KOPT-K1 (cell line): Measurements from ENCODE around the gene WLS.

ENCODE experiments used
- H3K27ac ChIP-seq: fragments of 200-600 bp; sonication (generic); 2 replicates; pipeline ENCODE4 v1.5.1; 2016; ENCODE audit warnings: antibody characterized with exemption, mild to moderate bottlenecking, low read depth, low read length; ENCODE audit not compliant: poor library complexity, severe bottlenecking
- H3K36me3 ChIP-seq: fragments of 200-600 bp; sonication (generic); 2 replicates; pipeline ENCODE4 v1.5.1; 2017; ENCODE audit warnings: antibody characterized with exemption, mild to moderate bottlenecking, low read length, moderate library complexity; ENCODE audit not compliant: insufficient read depth
- H3K9me3 ChIP-seq: fragments of 200-600 bp; sonication (generic); 2 replicates; pipeline ENCODE4 v1.5.1; 2017; ENCODE audit warnings: antibody characterized with exemption, low read length, mild to moderate bottlenecking; ENCODE audit not compliant: insufficient read depth, poor library complexity, severe bottlenecking

Gene WLS

GRCh38 chr1:68197461-68197860 is 34.9 kb downstream of the WLS start:
- H3K27ac ChIP-seq: no peak overlapping the region
- no peaks in the 10 kb centered on the region for H3K36me3 ChIP-seq
- H3K9me3 ChIP-seq: no peaks in the 10 kb centered on the region

- Histone ChIP-seq H3K9me3 (no peaks in the 10 kb centered on the region), H3K36me3 (no peaks in the 10 kb centered on the region), H3K27ac (no peak overlapping the region)
Measured at GRCh38 chr1:68196676-68197075, 35.6 kb downstream of the WLS start.

- no peaks in the 10 kb centered on the region for H3K36me3 ChIP-seq
- no peak overlapping the region for H3K27ac ChIP-seq
- no peaks in the 10 kb centered on the region for H3K9me3 ChIP-seq
Measured at GRCh38 chr1:68191717-68192116, 40.6 kb downstream of the WLS start.

GRCh38 chr1:68188644-68189340 is 43.5 kb downstream of the WLS start:
- no peaks in the 10 kb centered on the region for H3K9me3 ChIP-seq
- no peaks in the 10 kb centered on the region for H3K36me3 ChIP-seq
- H3K27ac ChIP-seq: no peak overlapping the region

- H3K27ac ChIP-seq: no peak overlapping the region
- no peaks in the 10 kb centered on the region for H3K36me3 ChIP-seq
- no peaks in the 10 kb centered on the region for H3K9me3 ChIP-seq
Measured at GRCh38 chr1:68188060-68188538, 44.2 kb downstream of the WLS start.

- H3K9me3 ChIP-seq: no peaks in the 10 kb centered on the region
- no peak overlapping the region for H3K27ac ChIP-seq
- no peaks in the 10 kb centered on the region for H3K36me3 ChIP-seq
Measured at GRCh38 chr1:68185743-68186142, 46.6 kb downstream of the WLS start.

GRCh38 chr1:68183895-68184294 is 48.4 kb downstream of the WLS start:
- Histone ChIP-seq H3K27ac (no peak overlapping the region), H3K36me3 (no peaks in the 10 kb centered on the region), H3K9me3 (no peaks in the 10 kb centered on the region)

- Histone ChIP-seq H3K27ac (no peak overlapping the region), H3K9me3 (no peaks in the 10 kb centered on the region), H3K36me3 (no peaks in the 10 kb centered on the region)
Measured at GRCh38 chr1:68181165-68181556, 51.2 kb downstream of the WLS start.

GRCh38 chr1:68180441-68181164 is 51.7 kb downstream of the WLS start:
- H3K27ac ChIP-seq: no peak overlapping the region
- no peaks in the 10 kb centered on the region for H3K9me3 ChIP-seq
- H3K36me3 ChIP-seq: no peaks in the 10 kb centered on the region

- no peaks in the 10 kb centered on the region for H3K9me3 ChIP-seq
- H3K36me3 ChIP-seq: no peaks in the 10 kb centered on the region
- H3K27ac ChIP-seq: no peak overlapping the region
Measured at GRCh38 chr1:68178821-68179490, 53.4 kb downstream of the WLS start.

GRCh38 chr1:68175621-68176398 is 56.5 kb downstream of the WLS start:
- Histone ChIP-seq H3K9me3 (no peaks in the 10 kb centered on the region), H3K36me3 (no peaks in the 10 kb centered on the region), H3K27ac (no peak overlapping the region)

- no peaks in the 10 kb centered on the region for H3K36me3 ChIP-seq
- H3K9me3 ChIP-seq: no peaks in the 10 kb centered on the region
- H3K27ac ChIP-seq: no peak overlapping the region
Measured at GRCh38 chr1:68174738-68175113, 57.6 kb downstream of the WLS start.

- Histone ChIP-seq H3K36me3 (no peaks in the 10 kb centered on the region), H3K9me3 (no peaks in the 10 kb centered on the region), H3K27ac (no peak overlapping the region)
Measured at GRCh38 chr1:68173936-68174737, 58.2 kb downstream of the WLS start.

- H3K36me3 ChIP-seq: no peaks in the 10 kb centered on the region
- H3K9me3 ChIP-seq: no peaks in the 10 kb centered on the region
- H3K27ac ChIP-seq: no peak overlapping the region
Measured at GRCh38 chr1:68173283-68173935, 58.9 kb downstream of the WLS start.
